Endothelial cell of umbilical vein (primary cell): ENCODE results near the gene BTG2.

ENCODE experiments used
- FOS ChIP-seq: IDR thresholded peaks from 2 replicates; pipeline ENCODE4 v1.6.1; 2011; ENCODE audit warnings: mild to moderate bottlenecking, low read length, moderate library complexity, borderline replicate concordance; ENCODE audit not compliant: insufficient read depth
- POLR2A ChIP-seq: IDR thresholded peaks from 2 replicates; pipeline ENCODE4 v1.6.1; 2012; ENCODE audit warnings: low read depth, mild to moderate bottlenecking, control low read depth, low read length
- POLR2AphosphoS5 ChIP-seq: IDR thresholded peaks from 2 replicates; pipeline ENCODE4 v1.6.1; 2012; ENCODE audit warnings: low read depth, mild to moderate bottlenecking, control low read depth, low read length, moderate library complexity; ENCODE audit not compliant: insufficient read depth
- TF ChIP-seq, protein P1 (sequence below), 2 donors: IDR thresholded peaks; 1 replicate in 1 of 2; 2 replicates in 1 of 2; pipeline ENCODE4 v1.5.1; 2011; ENCODE audit warnings: low read length in 2 of 2, mild to moderate bottlenecking in 2 of 2, moderate library complexity in 2 of 2, control low read depth in 1 of 2, inconsistent platforms in 1 of 2, low read depth in 1 of 2; ENCODE audit not compliant: insufficient read depth in 1 of 2; ENCODE audit errors: extremely low read depth in 1 of 2
- TF ChIP-seq, protein P2 (sequence below): IDR thresholded peaks from 2 replicates; pipeline ENCODE4 v1.6.1; 2011; ENCODE audit not compliant: insufficient read depth, insufficient read length

DNA sequence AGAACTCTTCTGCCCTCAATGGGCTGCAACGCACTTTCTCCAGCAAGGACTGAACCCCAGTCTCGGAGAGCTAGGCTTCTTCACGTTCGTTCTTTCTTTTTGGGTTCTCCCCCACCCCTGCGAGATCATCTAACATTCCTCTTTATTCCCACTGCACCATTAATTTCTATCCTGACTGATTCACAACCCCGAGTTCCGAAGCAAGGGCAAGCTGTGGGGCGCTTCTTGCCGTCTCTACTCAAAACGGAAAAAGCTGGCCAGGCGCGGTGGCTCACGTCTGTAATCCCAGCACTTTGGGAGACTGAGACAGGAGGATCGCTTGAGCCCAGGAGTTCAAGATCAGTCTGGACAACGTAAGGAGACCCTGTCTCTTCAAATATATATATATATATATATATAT, 37.4 kb upstream of the BTG2 start:
- TF ChIP-seq, protein P1, sequence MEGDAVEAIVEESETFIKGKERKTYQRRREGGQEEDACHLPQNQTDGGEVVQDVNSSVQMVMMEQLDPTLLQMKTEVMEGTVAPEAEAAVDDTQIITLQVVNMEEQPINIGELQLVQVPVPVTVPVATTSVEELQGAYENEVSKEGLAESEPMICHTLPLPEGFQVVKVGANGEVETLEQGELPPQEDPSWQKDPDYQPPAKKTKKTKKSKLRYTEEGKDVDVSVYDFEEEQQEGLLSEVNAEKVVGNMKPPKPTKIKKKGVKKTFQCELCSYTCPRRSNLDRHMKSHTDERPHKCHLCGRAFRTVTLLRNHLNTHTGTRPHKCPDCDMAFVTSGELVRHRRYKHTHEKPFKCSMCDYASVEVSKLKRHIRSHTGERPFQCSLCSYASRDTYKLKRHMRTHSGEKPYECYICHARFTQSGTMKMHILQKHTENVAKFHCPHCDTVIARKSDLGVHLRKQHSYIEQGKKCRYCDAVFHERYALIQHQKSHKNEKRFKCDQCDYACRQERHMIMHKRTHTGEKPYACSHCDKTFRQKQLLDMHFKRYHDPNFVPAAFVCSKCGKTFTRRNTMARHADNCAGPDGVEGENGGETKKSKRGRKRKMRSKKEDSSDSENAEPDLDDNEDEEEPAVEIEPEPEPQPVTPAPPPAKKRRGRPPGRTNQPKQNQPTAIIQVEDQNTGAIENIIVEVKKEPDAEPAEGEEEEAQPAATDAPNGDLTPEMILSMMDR (IDR thresholded peaks at IDR 0.05; ENCODE audit: extremely low read depth in 1 of 2, insufficient read depth in 1 of 2, low read depth in 1 of 2, low read length in 2 of 2), result no peak
- no peak for TF ChIP-seq POLR2AphosphoS5
- TF ChIP-seq POLR2A, result no peak
- TF ChIP-seq FOS, result no peak
- TF ChIP-seq, protein P2, sequence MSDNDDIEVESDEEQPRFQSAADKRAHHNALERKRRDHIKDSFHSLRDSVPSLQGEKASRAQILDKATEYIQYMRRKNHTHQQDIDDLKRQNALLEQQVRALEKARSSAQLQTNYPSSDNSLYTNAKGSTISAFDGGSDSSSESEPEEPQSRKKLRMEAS, result no peak
